GM12878 (cell line): Measurements from ENCODE around the gene TSHZ2. TPM values are rescaled to one million over a fixed set of nuclear protein-coding genes. Genes with fewer than 3 reads are reported as not detected.

ENCODE experiments used
- ATAC-seq: fragments of 200-7000 bp; cut with Tn5 transposase; 3 replicates; pipeline ENCODE4 v1.9.1; 2020; ENCODE audit warnings: mild to moderate bottlenecking, moderate library complexity
- BruUV-seq: library from RNA; stranded (reverse); fragments of 400-500 nt; replicated peaks from 2 replicates; lab custom pipeline; 2021; lab: Mats Ljungman, UMichigan
- CTCF ChIA-PET: fragments of 300-600 bp; sonication (Branson Sonifier 250); formaldehyde crosslinking; extraction: SDS; loops from one replicate; lab custom pipeline; 2021; ENCODE audit warnings: inconsistent platforms; lab: Yijun Ruan, JAX
- POLR2A ChIA-PET: fragments of 350-600 bp; formaldehyde crosslinking; extraction: SDS; loops from one replicate; lab custom pipeline; 2021; ENCODE audit warnings: inconsistent platforms; lab: Charles Lee
- RAD21 ChIA-PET: fragments of 300-600 bp; sonication (Branson Sonifier 250); formaldehyde crosslinking; loops from one replicate; lab custom pipeline; 2023; ENCODE audit warnings: antibody characterized with exemption; ENCODE audit not compliant: unreplicated experiment; lab: Charles Lee
- SMC1A ChIA-PET: fragments of 300-600 bp; sonication (Branson Sonifier 250); formaldehyde crosslinking; loops from one replicate; lab custom pipeline; 2023; ENCODE audit not compliant: unreplicated experiment, uncharacterized antibody; lab: Charles Lee
- DNase-seq: peaks from one replicate; pipeline ENCODE4 v3.0.0-alpha.2; 2011; ENCODE audit warnings: low read depth, low spot score
- FAIRE-seq: peaks from 3 replicates; lab custom pipeline; 2011; peaks lifted over from hg19 to GRCh38; lab: Jason Lieb, UNC
- H2AFZ ChIP-seq: 2 replicates; pipeline ENCODE4 v1.6.0; 2011; ENCODE audit warnings: low read depth, low read length, control low read depth; ENCODE audit not compliant: control insufficient read depth
- H3K27ac ChIP-seq: 2 replicates; pipeline ENCODE4 v1.5.1; 2011; ENCODE audit warnings: control low read depth; ENCODE audit not compliant: control insufficient read depth, insufficient read depth
- H3K27me3 ChIP-seq, 2 experiments: replicated peaks in 1 of 2; 2 replicates each; pipeline versions ENCODE4 v1.6.0 to v1.6.1; 2011; ENCODE audit warnings: low read length in 1 of 2; ENCODE audit not compliant: control insufficient read depth in 2 of 2, insufficient read depth in 2 of 2
- H3K36me3 ChIP-seq, 2 experiments: 2 replicates each; pipeline ENCODE4 v1.5.1; 2011; ENCODE audit warnings: low read length in 1 of 2; ENCODE audit not compliant: control insufficient read depth in 2 of 2, insufficient read depth in 2 of 2
- H3K4me1 ChIP-seq: 2 replicates; pipeline ENCODE4 v1.6.1; 2011; ENCODE audit warnings: mild to moderate bottlenecking, low read length, moderate library complexity, mixed read lengths; ENCODE audit not compliant: control insufficient read depth, insufficient read depth
- H3K4me2 ChIP-seq: 2 replicates; pipeline ENCODE4 v1.6.0; 2011; ENCODE audit warnings: control low read depth; ENCODE audit not compliant: control insufficient read depth, insufficient read depth
- H3K4me3 ChIP-seq: fragments of 200-600 bp; sonication (generic); 2 replicates; pipeline ENCODE4 v1.5.1; 2016
- H3K79me2 ChIP-seq: 2 replicates; pipeline ENCODE4 v1.6.0; 2011; ENCODE audit warnings: low read length; ENCODE audit not compliant: control insufficient read depth, insufficient read depth
- H3K9ac ChIP-seq: 2 replicates; pipeline ENCODE4 v1.8.0; 2011; ENCODE audit warnings: low read length, control low read depth, mixed read lengths; ENCODE audit not compliant: control insufficient read depth, insufficient read depth
- H3K9me3 ChIP-seq: replicated peaks from 3 replicates; pipeline ENCODE4 v1.5.1; 2011; ENCODE audit warnings: mild to moderate bottlenecking, low read length; ENCODE audit not compliant: control insufficient read depth, insufficient read depth
- H4K20me1 ChIP-seq: 2 replicates; pipeline ENCODE4 v1.6.0; 2011; ENCODE audit not compliant: control insufficient read depth, insufficient read depth
- BACH1 ChIP-seq: fragments of 450-650 bp; IDR thresholded peaks from 2 replicates; pipeline ENCODE4 v1.6.1; 2017; ENCODE audit warnings: mild to moderate bottlenecking, borderline replicate concordance
- CEBPB ChIP-seq, 2 experiments: fragments of 150-350 bp in 1 of 2; IDR thresholded peaks; 2 replicates each; pipeline ENCODE4 v1.6.1; 2012 to 2014; ENCODE audit warnings: low read depth in 2 of 2, low read length in 2 of 2, borderline replicate concordance in 1 of 2, inconsistent platforms in 1 of 2
- SUPT20H ChIP-seq: IDR thresholded peaks from 2 replicates; pipeline ENCODE4 v1.6.1; 2011; ENCODE audit warnings: low read depth, mild to moderate bottlenecking, low read length, moderate library complexity, borderline replicate concordance; ENCODE audit not compliant: control insufficient read depth
- ZNF274 ChIP-seq: IDR thresholded peaks from one replicate; pipeline ENCODE4 v1.8.0; 2011; ENCODE audit not compliant: insufficient read length, insufficient read depth
- WGBS: methylation state at CpG from one replicate; pipeline ENCODE4 v1.1.6; 2016; ENCODE audit warnings: low lambda C conversion rate; ENCODE audit not compliant: insufficient replicate concordance, insufficient coverage; ENCODE audit errors: missing lambda C conversion rate; 5-methylcytosine and 5-hydroxymethylcytosine counted together
- in situ Hi-C: fragments of 300-500 bp; cut with MboI; formaldehyde crosslinking; loops from 9 replicates; pipeline ENCODE4 v1.14.3; 2018; ENCODE audit warnings: mixed read lengths
- intact Hi-C: fragments of 100-400 bp; cut with micrococcal nuclease; formaldehyde crosslinking; loops from one replicate; pipeline ENCODE4 v1.14.2; 2022; ENCODE audit not compliant: unreplicated experiment
- polyA plus RNA-seq, 11 experiments: library from polyadenylated mRNA; depleted of rRNA in 4 of 11; unstranded in 6 of 11; stranded (reverse) in 5 of 11; fragments of >200 nt; fragmentation: Nextera tagmentation in 4 of 11; fragmentation: Illumina TruSeq in 1 of 11; extraction: Ambion mirVana in 4 of 11; extraction: Trizol in 1 of 11; gene quantifications; 1 replicate in 1 of 11; 2 replicates in 10 of 11; pipeline versions ENCODE4 v1.2.1 to v1.2.3, GENCODE V29; 2011 to 2016; ENCODE audit warnings: inconsistent platforms in 2 of 11, missing spikeins in 2 of 11, low read depth in 1 of 11
- total RNA-seq, 4 experiments: library from RNA; depleted of rRNA in 3 of 4; stranded (reverse); fragments of >200 nt in 3 of 4; fragmentation: Illumina TruSeq in 1 of 4; extraction: Trizol in 1 of 4; gene quantifications; 2 replicates each; pipeline versions ENCODE4 v1.2.1 to v1.2.3, GENCODE V29; 2013 to 2021
- TF ChIP-seq, protein P1 (sequence below): IDR thresholded peaks from 2 replicates; pipeline ENCODE4 v1.6.1; 2011; ENCODE audit warnings: low read depth, mild to moderate bottlenecking, low read length, moderate library complexity, borderline replicate concordance; ENCODE audit errors: extremely low read depth
- TF ChIP-seq, protein P2 (sequence below): fragments of 450-650 bp; IDR thresholded peaks from 2 replicates; pipeline ENCODE4 v1.6.1; 2017; ENCODE audit warnings: mild to moderate bottlenecking, moderate library complexity

TSHZ2 gene
- total and polyA plus RNA-seq, 10 of the 15 experiments (the other 5 are each of a cell fraction or from before 2014, with no cell fraction given): 0.01 to 0.86 (median 0.13) TPM; not detected in 2

GRCh38 chr20:53079828-53080686 lies 107.9 kb downstream of the TSHZ2 start (continued):
- TF ChIP-seq, protein P1, sequence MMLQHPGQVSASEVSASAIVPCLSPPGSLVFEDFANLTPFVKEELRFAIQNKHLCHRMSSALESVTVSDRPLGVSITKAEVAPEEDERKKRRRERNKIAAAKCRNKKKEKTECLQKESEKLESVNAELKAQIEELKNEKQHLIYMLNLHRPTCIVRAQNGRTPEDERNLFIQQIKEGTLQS: no peak
- TF ChIP-seq ZNF274: no peak
- no peak for TF ChIP-seq CEBPB (IDR thresholded peaks at IDR 0.05; ENCODE audit: borderline replicate concordance in 1 of 2, low read depth in 2 of 2, low read length in 2 of 2)
- TF ChIP-seq, protein P2, sequence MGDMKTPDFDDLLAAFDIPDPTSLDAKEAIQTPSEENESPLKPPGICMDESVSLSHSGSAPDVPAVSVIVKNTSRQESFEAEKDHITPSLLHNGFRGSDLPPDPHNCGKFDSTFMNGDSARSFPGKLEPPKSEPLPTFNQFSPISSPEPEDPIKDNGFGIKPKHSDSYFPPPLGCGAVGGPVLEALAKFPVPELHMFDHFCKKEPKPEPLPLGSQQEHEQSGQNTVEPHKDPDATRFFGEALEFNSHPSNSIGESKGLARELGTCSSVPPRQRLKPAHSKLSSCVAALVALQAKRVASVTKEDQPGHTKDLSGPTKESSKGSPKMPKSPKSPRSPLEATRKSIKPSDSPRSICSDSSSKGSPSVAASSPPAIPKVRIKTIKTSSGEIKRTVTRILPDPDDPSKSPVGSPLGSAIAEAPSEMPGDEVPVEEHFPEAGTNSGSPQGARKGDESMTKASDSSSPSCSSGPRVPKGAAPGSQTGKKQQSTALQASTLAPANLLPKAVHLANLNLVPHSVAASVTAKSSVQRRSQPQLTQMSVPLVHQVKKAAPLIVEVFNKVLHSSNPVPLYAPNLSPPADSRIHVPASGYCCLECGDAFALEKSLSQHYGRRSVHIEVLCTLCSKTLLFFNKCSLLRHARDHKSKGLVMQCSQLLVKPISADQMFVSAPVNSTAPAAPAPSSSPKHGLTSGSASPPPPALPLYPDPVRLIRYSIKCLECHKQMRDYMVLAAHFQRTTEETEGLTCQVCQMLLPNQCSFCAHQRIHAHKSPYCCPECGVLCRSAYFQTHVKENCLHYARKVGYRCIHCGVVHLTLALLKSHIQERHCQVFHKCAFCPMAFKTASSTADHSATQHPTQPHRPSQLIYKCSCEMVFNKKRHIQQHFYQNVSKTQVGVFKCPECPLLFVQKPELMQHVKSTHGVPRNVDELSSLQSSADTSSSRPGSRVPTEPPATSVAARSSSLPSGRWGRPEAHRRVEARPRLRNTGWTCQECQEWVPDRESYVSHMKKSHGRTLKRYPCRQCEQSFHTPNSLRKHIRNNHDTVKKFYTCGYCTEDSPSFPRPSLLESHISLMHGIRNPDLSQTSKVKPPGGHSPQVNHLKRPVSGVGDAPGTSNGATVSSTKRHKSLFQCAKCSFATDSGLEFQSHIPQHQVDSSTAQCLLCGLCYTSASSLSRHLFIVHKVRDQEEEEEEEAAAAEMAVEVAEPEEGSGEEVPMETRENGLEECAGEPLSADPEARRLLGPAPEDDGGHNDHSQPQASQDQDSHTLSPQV: no peak

DNA sequence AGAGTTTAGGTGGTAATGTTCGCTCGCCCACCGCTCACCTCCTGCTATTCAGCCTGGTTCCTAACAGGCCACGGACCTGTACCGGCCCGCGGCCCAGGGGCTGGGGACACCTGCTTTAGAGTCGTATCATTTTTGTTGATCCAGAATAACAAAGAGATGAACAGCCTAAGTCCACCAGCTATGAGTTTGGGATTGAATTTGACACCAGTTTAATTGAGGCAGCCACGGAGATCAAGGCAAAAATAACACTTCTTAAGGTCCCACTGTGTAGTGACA lies 108.5 kb downstream of the TSHZ2 start:
- H3K36me3 ChIP-seq: no peaks in the 10 kb centered on the region
- no peaks in the 10 kb centered on the region for H3K79me2 ChIP-seq
- no peaks in the 10 kb centered on the region for H3K9me3 ChIP-seq
- no peak for TF ChIP-seq SUPT20H
- no peak for TF ChIP-seq BACH1
- no peak for FAIRE-seq
- no peak overlapping the region for H2AFZ ChIP-seq
- 80% methylated on average over 9 of the region's 9 CpGs for WGBS
- H4K20me1 ChIP-seq: no peaks in the 10 kb centered on the region
- H3K27ac ChIP-seq: no peak overlapping the region
- H3K4me2 ChIP-seq: no peak overlapping the region
- SMC1A ChIA-PET: interaction anchor here (1.4 to 2.3 kb wide), 2 partner anchors 12 to 79 kb away, joined by 4 to 5 read pairs; no protein-coding TSS in a partner anchor
- no peak overlapping the region for H3K9ac ChIP-seq
- intact Hi-C loops: no loop called here
- CTCF ChIA-PET: interaction anchor here (1.0 kb wide), 1 partner anchor 122 kb away, joined by 3 read pairs; no protein-coding TSS in a partner anchor
- RAD21 ChIA-PET: no interaction called here
- no TSS peak for BruUV-seq
- 0 out of 4 replicates have a peak, but pooled peaks cover 0 to 3% of the 10 kb centered on the region in 2 experiments for H3K27me3 ChIP-seq
- ATAC-seq: no peak
- POLR2A ChIA-PET: no interaction called here
- DNase-seq: no peak
- H3K4me1 ChIP-seq: no peaks in the 10 kb centered on the region
- H3K4me3 ChIP-seq: no peak overlapping the region
- in situ Hi-C loops: no loop called here
